ENCODE data around the gene CPT2.

The CPT2 gene

DNA sequence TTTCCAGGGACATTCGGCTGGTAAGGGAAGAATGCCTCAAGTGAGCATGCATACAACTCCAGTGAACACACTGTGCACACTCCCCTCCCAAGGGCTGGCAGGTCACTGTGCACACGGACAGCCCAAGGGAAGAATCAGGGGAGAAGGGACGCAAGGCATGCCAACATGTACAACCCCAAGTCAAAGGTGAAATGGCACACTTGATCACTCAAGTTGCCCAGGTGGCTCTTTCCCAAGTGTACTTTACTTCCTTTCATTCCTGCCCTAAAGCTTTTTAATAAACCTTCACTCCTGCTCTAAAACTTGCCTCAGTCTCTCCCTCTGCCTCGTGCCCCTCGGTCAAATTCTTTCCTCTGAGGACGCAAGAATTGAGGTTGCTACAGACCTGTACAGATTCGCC, 40.7 kb upstream of the CPT2 start:
- TF ChIP-seq, protein P1, sequence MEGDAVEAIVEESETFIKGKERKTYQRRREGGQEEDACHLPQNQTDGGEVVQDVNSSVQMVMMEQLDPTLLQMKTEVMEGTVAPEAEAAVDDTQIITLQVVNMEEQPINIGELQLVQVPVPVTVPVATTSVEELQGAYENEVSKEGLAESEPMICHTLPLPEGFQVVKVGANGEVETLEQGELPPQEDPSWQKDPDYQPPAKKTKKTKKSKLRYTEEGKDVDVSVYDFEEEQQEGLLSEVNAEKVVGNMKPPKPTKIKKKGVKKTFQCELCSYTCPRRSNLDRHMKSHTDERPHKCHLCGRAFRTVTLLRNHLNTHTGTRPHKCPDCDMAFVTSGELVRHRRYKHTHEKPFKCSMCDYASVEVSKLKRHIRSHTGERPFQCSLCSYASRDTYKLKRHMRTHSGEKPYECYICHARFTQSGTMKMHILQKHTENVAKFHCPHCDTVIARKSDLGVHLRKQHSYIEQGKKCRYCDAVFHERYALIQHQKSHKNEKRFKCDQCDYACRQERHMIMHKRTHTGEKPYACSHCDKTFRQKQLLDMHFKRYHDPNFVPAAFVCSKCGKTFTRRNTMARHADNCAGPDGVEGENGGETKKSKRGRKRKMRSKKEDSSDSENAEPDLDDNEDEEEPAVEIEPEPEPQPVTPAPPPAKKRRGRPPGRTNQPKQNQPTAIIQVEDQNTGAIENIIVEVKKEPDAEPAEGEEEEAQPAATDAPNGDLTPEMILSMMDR (IDR thresholded peaks at IDR 0.05; ENCODE audit: borderline replicate concordance, control extremely low read depth, extremely low read depth, insufficient read depth, missing control alignments) = no peak
- DNase-seq (ENCODE audit: low spot score) = no peak
- in situ Hi-C loops (cut with MboI; ENCODE audit: low sequenced_read_pairs, unreplicated experiment) = no loop called here

DNA sequence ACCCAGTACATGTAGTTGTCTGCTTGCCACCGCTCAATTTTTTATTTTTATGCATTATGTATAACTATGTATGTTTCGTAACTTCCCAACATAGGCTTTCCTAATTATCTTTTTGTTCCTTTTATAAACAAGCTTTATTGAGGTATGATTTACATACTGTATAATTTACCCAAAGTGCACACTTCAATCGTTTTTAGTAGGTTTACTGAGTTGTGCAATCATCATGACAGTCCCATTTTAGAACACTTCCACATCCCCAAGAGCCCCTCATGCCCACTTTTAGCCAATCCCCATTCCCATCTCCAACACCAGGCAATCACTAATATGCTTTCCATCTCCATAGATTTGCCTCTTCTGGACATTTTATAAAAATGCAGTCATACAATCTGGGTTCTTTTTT, 39.8 kb upstream of the CPT2 start:
- in situ Hi-C loops (cut with MboI; ENCODE audit: low sequenced_read_pairs, unreplicated experiment) = no loop called here
- TF ChIP-seq, protein P1 (IDR thresholded peaks at IDR 0.05; ENCODE audit: borderline replicate concordance, control extremely low read depth, extremely low read depth, insufficient read depth, missing control alignments) = no peak
- no peak for DNase-seq (ENCODE audit: low spot score)

DNA sequence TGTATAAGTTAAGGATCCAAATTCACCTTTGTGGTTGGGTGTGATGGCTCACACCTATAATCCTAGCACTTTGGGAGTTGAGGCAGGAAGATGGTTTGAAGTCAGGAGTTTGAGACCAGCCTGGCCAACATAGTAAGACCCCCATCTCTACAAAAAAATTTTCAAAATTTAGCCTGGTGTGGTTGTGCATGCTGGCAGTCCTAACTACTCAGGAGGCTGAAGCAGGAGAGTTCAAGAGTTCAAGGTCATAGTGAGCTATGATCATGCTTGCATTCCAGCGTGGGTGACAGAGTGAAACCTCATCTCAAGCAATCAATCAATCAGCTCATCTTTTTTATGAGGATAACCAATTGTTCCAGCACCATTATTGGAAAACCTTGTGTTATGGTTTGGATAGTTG, 37.7 kb upstream of the CPT2 start:
- TF ChIP-seq, protein P1 (IDR thresholded peaks at IDR 0.05; ENCODE audit: borderline replicate concordance, control extremely low read depth, extremely low read depth, insufficient read depth, missing control alignments) = no peak
- in situ Hi-C loops (cut with MboI; ENCODE audit: low sequenced_read_pairs, unreplicated experiment) = no loop called here
- no peak for DNase-seq (ENCODE audit: low spot score)

DNA sequence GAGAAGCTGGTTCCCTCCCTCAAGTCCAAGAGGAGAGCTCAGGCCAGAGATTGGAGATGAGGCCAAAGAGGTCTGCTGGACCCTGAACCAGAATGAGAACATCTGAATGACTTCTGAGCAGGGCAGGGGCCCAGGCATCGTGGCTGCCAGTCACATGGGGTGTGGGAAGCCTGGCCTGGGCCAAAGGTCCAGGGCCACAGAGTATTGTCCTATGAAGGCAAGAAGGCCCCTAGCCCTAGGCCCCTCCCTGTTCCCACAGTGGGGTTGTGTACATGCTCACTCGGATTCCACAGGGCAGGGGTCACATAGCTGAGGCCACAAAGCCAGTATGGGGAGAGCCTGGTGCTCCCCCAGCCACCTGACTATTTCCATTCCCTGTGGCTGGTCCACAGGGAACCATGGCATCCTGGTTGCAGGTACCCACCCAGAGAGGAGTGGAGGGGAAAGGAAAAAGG, 35.7 kb upstream of the CPT2 start:
- DNase-seq (ENCODE audit: low spot score) = no peak
- in situ Hi-C loops (cut with MboI; ENCODE audit: low sequenced_read_pairs, unreplicated experiment) = no loop called here
- TF ChIP-seq, protein P1 (IDR thresholded peaks at IDR 0.05; ENCODE audit: borderline replicate concordance, control extremely low read depth, extremely low read depth, insufficient read depth, missing control alignments) = no peak

DNA sequence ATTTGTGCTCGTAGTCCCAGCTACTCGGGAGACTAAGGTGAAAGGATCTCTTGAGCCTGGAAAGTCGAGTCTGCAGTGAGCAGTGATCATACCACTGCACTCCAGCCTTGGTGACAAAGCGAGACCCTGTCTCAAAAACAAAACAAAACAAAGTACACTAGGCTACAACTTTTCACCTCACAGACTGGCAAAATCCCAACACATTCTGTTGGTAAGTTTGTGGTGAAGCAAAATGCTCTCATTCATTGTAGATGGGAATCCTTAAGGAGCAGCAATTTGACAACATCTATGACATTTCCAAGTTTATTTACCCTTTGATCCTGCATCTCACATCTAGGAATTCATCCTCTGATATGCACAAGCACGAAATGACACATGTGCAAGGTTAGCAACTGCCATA, 34.0 kb upstream of the CPT2 start:
- TF ChIP-seq, protein P1 (IDR thresholded peaks at IDR 0.05; ENCODE audit: borderline replicate concordance, control extremely low read depth, extremely low read depth, insufficient read depth, missing control alignments) = no peak
- in situ Hi-C loops (cut with MboI; ENCODE audit: low sequenced_read_pairs, unreplicated experiment) = no loop called here
- no peak for DNase-seq (ENCODE audit: low spot score)

DNA sequence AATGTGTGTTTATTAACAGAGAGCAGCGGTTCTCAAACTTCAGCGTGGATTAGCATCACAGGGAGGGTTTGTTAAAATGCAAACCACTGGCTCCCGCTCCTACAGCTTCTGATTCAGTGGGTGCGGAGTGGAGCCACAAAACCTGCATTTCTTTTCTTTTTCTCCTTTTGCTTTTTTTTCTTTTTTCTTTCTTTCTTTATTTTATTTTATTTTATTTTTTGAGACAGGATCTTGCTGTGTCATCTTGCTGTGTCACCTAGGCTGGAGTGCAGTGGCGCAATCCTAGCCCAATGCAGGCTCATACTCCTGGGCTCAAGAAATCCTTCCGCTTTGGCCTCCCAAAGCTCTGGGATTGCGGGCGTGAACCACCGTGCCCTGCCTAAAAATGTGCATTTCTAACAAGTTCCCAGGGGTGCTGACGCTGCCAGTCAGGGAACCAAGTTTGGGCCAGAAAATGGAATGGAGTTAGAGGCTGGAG, 33.3 kb upstream of the CPT2 start:
- in situ Hi-C loops (cut with MboI; ENCODE audit: low sequenced_read_pairs, unreplicated experiment) = no loop called here
- no peak for DNase-seq (ENCODE audit: low spot score)
- TF ChIP-seq, protein P1 (IDR thresholded peaks at IDR 0.05; ENCODE audit: borderline replicate concordance, control extremely low read depth, extremely low read depth, insufficient read depth, missing control alignments) = no peak
